ENCODE measurements around the gene SYTL2. TPM values are rescaled to one million over a fixed set of nuclear protein-coding genes. Genes with fewer than 3 reads are reported as not detected.

Gene SYTL2
- total and polyA plus RNA-seq, 2 experiments from 2014 or later: 8.9 to 66.6 TPM

- TF ChIP-seq EZH2phosphoT487 (IDR thresholded peaks at IDR 0.05; ENCODE audit: low read depth, severe bottlenecking, unreplicated experiment) (no peak), CTCF (IDR thresholded peaks at IDR 0.05; ENCODE audit: poor library complexity) (no peak), EZH2 (IDR thresholded peaks at IDR 0.05; ENCODE audit: borderline replicate concordance) (no peak)
- Histone ChIP-seq H3K79me2 (no peaks in the 10 kb centered on the region), H4K20me1 (ENCODE audit: insufficient read depth, poor library complexity, severe bottlenecking) (no peaks in the 10 kb centered on the region), H3K27ac (peak overlapping the region; percentile 89), H3K4me3 (no peak overlapping the region), H3K9me2 (replicated peaks; ENCODE audit: insufficient read depth) (no peaks in the 10 kb centered on the region), H3K27me3 (no peaks in the 10 kb centered on the region), H3K36me3 (replicated peaks; ENCODE audit: insufficient read depth, low read depth) (no peaks in the 10 kb centered on the region), H2AFZ (no peak overlapping the region), H3K4me2 (peak overlapping the region; percentile 36), H3K4me1 (ENCODE audit: insufficient read depth) (peaks cover 34% of the 10 kb centered on the region), H3K9me3 (ENCODE audit: low read depth) (no peaks in the 10 kb centered on the region)
- DNase-seq (ENCODE audit: low spot score): peak; percentile 51
- WGBS (ENCODE audit: low lambda C conversion rate, missing lambda C conversion rate): 5% methylated on average over 2 of the region's 2 CpGs
These were observed 17.1 kb upstream of the SYTL2 start for GRCh38 chr11:85827748-85828639.

GRCh38 chr11:85826116-85826855, 15.3 kb upstream of the SYTL2 start:
- H3K79me2 ChIP-seq: no peaks in the 10 kb centered on the region
- whole genome bisulfite sequencing (ENCODE audit: low lambda C conversion rate, missing lambda C conversion rate): 48% methylated on average over 7 of the region's 7 CpGs
- H3K27ac ChIP-seq: peak overlapping the region; percentile 89
- no peak overlapping the region for H3K4me3 ChIP-seq
- no peaks in the 10 kb centered on the region for H3K9me2 ChIP-seq (replicated peaks; ENCODE audit: insufficient read depth)
- H2AFZ ChIP-seq: no peak overlapping the region
- H3K4me2 ChIP-seq: peak overlapping the region; percentile 38
- DNase-seq (ENCODE audit: low spot score): peak; percentile 40
- TF ChIP-seq CTCF (IDR thresholded peaks at IDR 0.05; ENCODE audit: poor library complexity): peak; percentile 42
- no peak for TF ChIP-seq EZH2phosphoT487 (IDR thresholded peaks at IDR 0.05; ENCODE audit: low read depth, severe bottlenecking, unreplicated experiment)
- no peak for TF ChIP-seq EZH2 (IDR thresholded peaks at IDR 0.05; ENCODE audit: borderline replicate concordance)
- no peaks in the 10 kb centered on the region for H3K27me3 ChIP-seq
- no peaks in the 10 kb centered on the region for H4K20me1 ChIP-seq (ENCODE audit: insufficient read depth, poor library complexity, severe bottlenecking)
- no peaks in the 10 kb centered on the region for H3K36me3 ChIP-seq (replicated peaks; ENCODE audit: insufficient read depth, low read depth)
- peaks cover 34% of the 10 kb centered on the region for H3K4me1 ChIP-seq (ENCODE audit: insufficient read depth)
- H3K9me3 ChIP-seq (ENCODE audit: low read depth): no peaks in the 10 kb centered on the region

- no peak overlapping the region for H3K4me2 ChIP-seq
- no peaks in the 10 kb centered on the region for H3K36me3 ChIP-seq (replicated peaks; ENCODE audit: insufficient read depth, low read depth)
- H3K27ac ChIP-seq: no peak overlapping the region
- DNase-seq (ENCODE audit: low spot score): no peak
- H3K9me3 ChIP-seq (ENCODE audit: low read depth): no peaks in the 10 kb centered on the region
- H2AFZ ChIP-seq: no peak overlapping the region
- no peaks in the 10 kb centered on the region for H3K79me2 ChIP-seq
- TF ChIP-seq CTCF (IDR thresholded peaks at IDR 0.05; ENCODE audit: poor library complexity) (no peak), EZH2phosphoT487 (IDR thresholded peaks at IDR 0.05; ENCODE audit: low read depth, severe bottlenecking, unreplicated experiment) (no peak), EZH2 (IDR thresholded peaks at IDR 0.05; ENCODE audit: borderline replicate concordance) (no peak)
- peaks cover 31% of the 10 kb centered on the region for H3K4me1 ChIP-seq (ENCODE audit: insufficient read depth)
- no peak overlapping the region for H3K4me3 ChIP-seq
- H3K27me3 ChIP-seq: no peaks in the 10 kb centered on the region
- no peaks in the 10 kb centered on the region for H4K20me1 ChIP-seq (ENCODE audit: insufficient read depth, poor library complexity, severe bottlenecking)
- H3K9me2 ChIP-seq (replicated peaks; ENCODE audit: insufficient read depth): no peaks in the 10 kb centered on the region
- WGBS (ENCODE audit: low lambda C conversion rate, missing lambda C conversion rate): 81% methylated on average over 3 of the region's 3 CpGs
These were observed 14.7 kb upstream of the SYTL2 start for GRCh38 chr11:85825616-85826015.
